Ovary (tissue), 3 donors: ENCODE results near the gene SIGLEC8.

Source experiments
- POLR2A ChIP-seq: fragments of 450-650 bp; IDR thresholded peaks from one replicate; pipeline ENCODE4 v1.6.1; 2017; ENCODE audit warnings: antibody characterized with exemption, mild to moderate bottlenecking, moderate library complexity
- TF ChIP-seq, protein P1 (sequence below), 3 donors: fragments of 450-650 bp in 2 of 3; fragments of 200-600 bp in 1 of 3; IDR thresholded peaks; one replicate each; pipeline versions ENCODE4 v1.5.1 to v1.8.0; 2016 to 2022; ENCODE audit warnings: antibody characterized with exemption in 3 of 3, mild to moderate bottlenecking in 1 of 3
- donor health status: DM: no; HTN: no; CAD: no.

GRCh38 chr19:51476164-51476563 is 17.9 kb upstream of the SIGLEC8 start:
- TF ChIP-seq, protein P1, sequence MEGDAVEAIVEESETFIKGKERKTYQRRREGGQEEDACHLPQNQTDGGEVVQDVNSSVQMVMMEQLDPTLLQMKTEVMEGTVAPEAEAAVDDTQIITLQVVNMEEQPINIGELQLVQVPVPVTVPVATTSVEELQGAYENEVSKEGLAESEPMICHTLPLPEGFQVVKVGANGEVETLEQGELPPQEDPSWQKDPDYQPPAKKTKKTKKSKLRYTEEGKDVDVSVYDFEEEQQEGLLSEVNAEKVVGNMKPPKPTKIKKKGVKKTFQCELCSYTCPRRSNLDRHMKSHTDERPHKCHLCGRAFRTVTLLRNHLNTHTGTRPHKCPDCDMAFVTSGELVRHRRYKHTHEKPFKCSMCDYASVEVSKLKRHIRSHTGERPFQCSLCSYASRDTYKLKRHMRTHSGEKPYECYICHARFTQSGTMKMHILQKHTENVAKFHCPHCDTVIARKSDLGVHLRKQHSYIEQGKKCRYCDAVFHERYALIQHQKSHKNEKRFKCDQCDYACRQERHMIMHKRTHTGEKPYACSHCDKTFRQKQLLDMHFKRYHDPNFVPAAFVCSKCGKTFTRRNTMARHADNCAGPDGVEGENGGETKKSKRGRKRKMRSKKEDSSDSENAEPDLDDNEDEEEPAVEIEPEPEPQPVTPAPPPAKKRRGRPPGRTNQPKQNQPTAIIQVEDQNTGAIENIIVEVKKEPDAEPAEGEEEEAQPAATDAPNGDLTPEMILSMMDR (IDR thresholded peaks at IDR 0.05): no peak
- no peak for TF ChIP-seq POLR2A
